ENCODE data around the gene SMIM24.

SMIM24 gene

DNA sequence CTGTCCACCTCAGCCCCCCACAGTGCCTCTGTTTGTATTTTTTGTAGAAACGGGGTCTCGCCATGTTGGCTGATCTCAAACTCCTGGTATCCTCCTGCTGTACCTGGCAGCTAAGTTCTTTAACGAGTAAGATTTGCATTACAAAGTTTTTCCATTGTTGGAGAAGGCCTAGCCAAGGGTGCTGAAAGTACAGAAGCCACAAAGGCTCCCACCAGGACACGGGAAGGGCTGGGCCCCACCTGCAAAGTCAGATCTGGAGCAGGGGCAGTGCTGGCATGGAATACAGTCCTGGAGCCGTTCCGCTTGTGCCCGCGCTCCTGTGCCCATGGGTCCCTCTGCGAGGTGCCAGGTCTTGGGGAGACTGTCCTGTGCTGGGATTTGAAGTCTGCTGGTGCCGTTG is 37.9 kb upstream of the SMIM24 start:
- no peak overlapping the region for H3K27ac ChIP-seq (ENCODE audit: low read length)
- H3K9ac ChIP-seq (ENCODE audit: low read length), result no peak overlapping the region
- no peak overlapping the region for H3K4me3 ChIP-seq (ENCODE audit: low read length)
- H3K9me3 ChIP-seq (ENCODE audit: insufficient read depth, low read length), result no peaks in the 10 kb centered on the region
- peaks cover 19% of the 10 kb centered on the region for H3K36me3 ChIP-seq (replicated peaks; ENCODE audit: low read depth, low read length)
- peaks cover 78% of the 10 kb centered on the region for H3K79me2 ChIP-seq (ENCODE audit: low read length)
- TF ChIP-seq, protein P1, sequence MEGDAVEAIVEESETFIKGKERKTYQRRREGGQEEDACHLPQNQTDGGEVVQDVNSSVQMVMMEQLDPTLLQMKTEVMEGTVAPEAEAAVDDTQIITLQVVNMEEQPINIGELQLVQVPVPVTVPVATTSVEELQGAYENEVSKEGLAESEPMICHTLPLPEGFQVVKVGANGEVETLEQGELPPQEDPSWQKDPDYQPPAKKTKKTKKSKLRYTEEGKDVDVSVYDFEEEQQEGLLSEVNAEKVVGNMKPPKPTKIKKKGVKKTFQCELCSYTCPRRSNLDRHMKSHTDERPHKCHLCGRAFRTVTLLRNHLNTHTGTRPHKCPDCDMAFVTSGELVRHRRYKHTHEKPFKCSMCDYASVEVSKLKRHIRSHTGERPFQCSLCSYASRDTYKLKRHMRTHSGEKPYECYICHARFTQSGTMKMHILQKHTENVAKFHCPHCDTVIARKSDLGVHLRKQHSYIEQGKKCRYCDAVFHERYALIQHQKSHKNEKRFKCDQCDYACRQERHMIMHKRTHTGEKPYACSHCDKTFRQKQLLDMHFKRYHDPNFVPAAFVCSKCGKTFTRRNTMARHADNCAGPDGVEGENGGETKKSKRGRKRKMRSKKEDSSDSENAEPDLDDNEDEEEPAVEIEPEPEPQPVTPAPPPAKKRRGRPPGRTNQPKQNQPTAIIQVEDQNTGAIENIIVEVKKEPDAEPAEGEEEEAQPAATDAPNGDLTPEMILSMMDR (IDR thresholded peaks at IDR 0.05; ENCODE audit: low read depth, low read length), result no peak
- TF ChIP-seq EZH2phosphoT487 (IDR thresholded peaks at IDR 0.05; ENCODE audit: low read depth), result no peak
- H3K4me1 ChIP-seq (ENCODE audit: low read length), result peaks cover 4% of the 10 kb centered on the region; the same call in 1 of the 2 replicates
- no peak overlapping the region for H3K4me2 ChIP-seq (ENCODE audit: low read length)
- no peaks in the 10 kb centered on the region for H3K27me3 ChIP-seq (ENCODE audit: low read depth, low read length)
- H2AFZ ChIP-seq (ENCODE audit: low read depth, low read length), result no peak overlapping the region
- H4K20me1 ChIP-seq (ENCODE audit: insufficient read depth, low read length), result peaks cover 77% of the 10 kb centered on the region

DNA sequence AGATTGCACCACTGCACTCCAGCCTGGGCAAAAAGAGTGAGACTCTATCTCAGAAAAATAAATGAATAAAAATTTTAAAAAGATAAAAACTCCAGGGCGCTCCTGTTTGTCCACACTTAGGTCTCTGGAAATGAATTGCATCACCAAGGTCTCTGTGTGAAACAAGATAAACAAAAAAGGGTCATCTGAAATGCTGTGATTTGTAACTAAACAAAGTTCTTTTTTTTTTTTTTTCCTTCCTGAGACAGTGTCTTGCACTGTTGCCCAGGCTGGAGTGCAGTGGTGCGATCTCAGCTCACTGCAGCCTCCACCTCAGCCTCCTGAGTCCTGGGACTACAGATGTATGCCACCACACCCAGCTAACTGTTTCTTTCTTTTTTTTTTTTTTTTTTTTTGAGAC is 37.3 kb upstream of the SMIM24 start:
- peaks cover 83% of the 10 kb centered on the region for H4K20me1 ChIP-seq (ENCODE audit: insufficient read depth, low read length)
- no peak overlapping the region for H2AFZ ChIP-seq (ENCODE audit: low read depth, low read length)
- H3K27me3 ChIP-seq (ENCODE audit: low read depth, low read length), result no peaks in the 10 kb centered on the region
- TF ChIP-seq, protein P1 (IDR thresholded peaks at IDR 0.05; ENCODE audit: low read depth, low read length), result no peak
- no peak for TF ChIP-seq EZH2phosphoT487 (IDR thresholded peaks at IDR 0.05; ENCODE audit: low read depth)
- peaks cover 4% of the 10 kb centered on the region; the same call in 1 of the 2 replicates for H3K4me1 ChIP-seq (ENCODE audit: low read length)
- no peak overlapping the region for H3K9ac ChIP-seq (ENCODE audit: low read length)
- H3K4me3 ChIP-seq (ENCODE audit: low read length), result no peak overlapping the region
- H3K9me3 ChIP-seq (ENCODE audit: insufficient read depth, low read length), result no peaks in the 10 kb centered on the region
- H3K27ac ChIP-seq (ENCODE audit: low read length), result no peak overlapping the region
- peaks cover 19% of the 10 kb centered on the region for H3K36me3 ChIP-seq (replicated peaks; ENCODE audit: low read depth, low read length)
- no peak overlapping the region for H3K4me2 ChIP-seq (ENCODE audit: low read length)
- peaks cover 85% of the 10 kb centered on the region for H3K79me2 ChIP-seq (ENCODE audit: low read length)

- Histone ChIP-seq H2AFZ (ENCODE audit: low read depth, low read length) (no peak overlapping the region), H3K79me2 (ENCODE audit: low read length) (peaks cover 85% of the 10 kb centered on the region), H3K4me2 (ENCODE audit: low read length) (no peak overlapping the region), H3K9ac (ENCODE audit: low read length) (no peak overlapping the region), H3K27ac (ENCODE audit: low read length) (no peak overlapping the region), H3K4me1 (ENCODE audit: low read length) (peaks cover 4% of the 10 kb centered on the region; the same call in 1 of the 2 replicates), H3K27me3 (ENCODE audit: low read depth, low read length) (no peaks in the 10 kb centered on the region), H3K9me3 (ENCODE audit: insufficient read depth, low read length) (no peaks in the 10 kb centered on the region), H4K20me1 (ENCODE audit: insufficient read depth, low read length) (peaks cover 85% of the 10 kb centered on the region), H3K4me3 (ENCODE audit: low read length) (no peak overlapping the region), H3K36me3 (replicated peaks; ENCODE audit: low read depth, low read length) (peaks cover 15% of the 10 kb centered on the region)
- TF ChIP-seq, protein P1 (IDR thresholded peaks at IDR 0.05; ENCODE audit: low read depth, low read length), result no peak
- no peak for TF ChIP-seq EZH2phosphoT487 (IDR thresholded peaks at IDR 0.05; ENCODE audit: low read depth)
These were observed 36.4 kb upstream of the SMIM24 start for GRCh38 chr19:3516675-3517207.

GRCh38 chr19:3515891-3516422 is 35.6 kb upstream of the SMIM24 start:
- Histone ChIP-seq H3K4me2 (ENCODE audit: low read length) (no peak overlapping the region), H3K4me3 (ENCODE audit: low read length) (no peak overlapping the region), H3K4me1 (ENCODE audit: low read length) (peaks cover 4% of the 10 kb centered on the region; the same call in 1 of the 2 replicates), H3K9me3 (ENCODE audit: insufficient read depth, low read length) (no peaks in the 10 kb centered on the region), H3K27ac (ENCODE audit: low read length) (no peak overlapping the region), H2AFZ (ENCODE audit: low read depth, low read length) (no peak overlapping the region), H3K9ac (ENCODE audit: low read length) (no peak overlapping the region), H4K20me1 (ENCODE audit: insufficient read depth, low read length) (peaks cover 90% of the 10 kb centered on the region), H3K36me3 (replicated peaks; ENCODE audit: low read depth, low read length) (peaks cover 14% of the 10 kb centered on the region), H3K79me2 (ENCODE audit: low read length) (peaks cover 86% of the 10 kb centered on the region), H3K27me3 (ENCODE audit: low read depth, low read length) (no peaks in the 10 kb centered on the region)
- no peak for TF ChIP-seq EZH2phosphoT487 (IDR thresholded peaks at IDR 0.05; ENCODE audit: low read depth)
- TF ChIP-seq, protein P1 (IDR thresholded peaks at IDR 0.05; ENCODE audit: low read depth, low read length), result no peak
